H1 (cell line): Measurements from ENCODE around the gene CYP26A1.

Source experiments
- BACH1 ChIP-seq: IDR thresholded peaks from 2 replicates; pipeline ENCODE4 v1.6.1; 2012; ENCODE audit warnings: low read length, improper control_type of control experiment
- CBX8 ChIP-seq: fragments of 300-800, 300-1000 bp; sonication (generic); IDR thresholded peaks from 2 replicates; pipeline ENCODE4 v1.7.1; 2016; ENCODE audit warnings: low read depth, low read length, borderline replicate concordance
- CHD1 ChIP-seq: IDR thresholded peaks from 2 replicates; pipeline ENCODE4 v1.6.1; 2012; ENCODE audit warnings: low read depth, low read length, improper control_type of control experiment
- CTCF ChIP-seq, 3 experiments: IDR thresholded peaks; 1 replicate in 2 of 3; 2 replicates in 1 of 3; pipeline versions ENCODE4 v1.5.1 to v1.6.1; 2011; ENCODE audit warnings: low read length in 3 of 3, mild to moderate bottlenecking in 3 of 3, inconsistent platforms in 2 of 3, low read depth in 1 of 3, moderate library complexity in 1 of 3; ENCODE audit not compliant: insufficient read depth in 1 of 3; ENCODE audit errors: control extremely low read depth in 1 of 3
- EP300 ChIP-seq, 2 experiments: IDR thresholded peaks; 1 replicate in 1 of 2; 2 replicates in 1 of 2; pipeline ENCODE4 v1.6.1; 2011 to 2012; ENCODE audit warnings: low read depth in 2 of 2, low read length in 2 of 2, mild to moderate bottlenecking in 2 of 2, borderline replicate concordance in 1 of 2, inconsistent platforms in 1 of 2, moderate library complexity in 1 of 2
- EZH2 ChIP-seq: fragments of 200-600 bp; sonication (generic); IDR thresholded peaks from 2 replicates; pipeline ENCODE4 v1.7.1; 2012; ENCODE audit warnings: low read depth, mild to moderate bottlenecking, moderate library complexity, low read length, inconsistent platforms; ENCODE audit not compliant: severe bottlenecking
- GABPA ChIP-seq: IDR thresholded peaks from 2 replicates; pipeline ENCODE4 v1.6.1; 2011; ENCODE audit warnings: mild to moderate bottlenecking, low read length, moderate library complexity, borderline replicate concordance; ENCODE audit not compliant: insufficient read depth
- HDAC2 ChIP-seq, 2 experiments: fragments of 300-600 bp in 1 of 2; sonication (generic) in 1 of 2; IDR thresholded peaks; 2 replicates each; pipeline ENCODE4 v1.6.1; 2011 to 2012; ENCODE audit warnings: low read depth in 2 of 2, low read length in 2 of 2, mild to moderate bottlenecking in 2 of 2, moderate library complexity in 2 of 2, borderline replicate concordance in 1 of 2, inconsistent platforms in 1 of 2
- POLR2AphosphoS5 ChIP-seq: IDR thresholded peaks from 2 replicates; pipeline ENCODE4 v1.6.1; 2011; ENCODE audit warnings: low read depth, low read length
- RNF2 ChIP-seq: fragments of 200-900, 300-1000 bp; sonication (generic); IDR thresholded peaks from 2 replicates; pipeline ENCODE4 v1.7.1; 2016; ENCODE audit warnings: borderline replicate concordance, low read depth, mild to moderate bottlenecking, antibody characterized with exemption, low read length; ENCODE audit not compliant: poor library complexity, severe bottlenecking; ENCODE audit errors: missing control alignments
- SAP30 ChIP-seq: fragments of 300-600 bp; sonication (generic); IDR thresholded peaks from 2 replicates; pipeline ENCODE4 v1.7.1; 2012; ENCODE audit warnings: low read length, moderate library complexity, mild to moderate bottlenecking, inconsistent platforms; ENCODE audit not compliant: insufficient read depth, insufficient replicate concordance
- SIRT6 ChIP-seq: IDR thresholded peaks from one replicate; pipeline ENCODE4 v1.7.1; 2012; ENCODE audit warnings: low read length, inconsistent platforms
- TEAD4 ChIP-seq: IDR thresholded peaks from 2 replicates; pipeline ENCODE4 v1.6.1; 2012; ENCODE audit warnings: low read depth, low read length, inconsistent platforms, mixed read lengths

- TF ChIP-seq GABPA (no peak), BACH1 (no peak), CTCF (IDR thresholded peaks at IDR 0.05; ENCODE audit: control extremely low read depth in 1 of 3, insufficient read depth in 1 of 3, low read depth in 1 of 3, low read length in 3 of 3) (no peak), RNF2 (peak; percentile 28), HDAC2 (IDR thresholded peaks at IDR 0.05; ENCODE audit: borderline replicate concordance in 1 of 2, low read depth in 2 of 2, low read length in 2 of 2) (no peak), CHD1 (no peak), SIRT6 (no peak), EP300 (IDR thresholded peaks at IDR 0.05; ENCODE audit: borderline replicate concordance in 1 of 2, low read depth in 2 of 2, low read length in 2 of 2) (no peak), CBX8 (no peak), POLR2AphosphoS5 (no peak), SAP30 (no peak), EZH2 (peak; percentile 85), TEAD4 (no peak)
These were observed 12.7 kb upstream of the CYP26A1 start for GRCh38 chr10:93060887-93061593.
